ENCODE measurements around the gene SLC52A1.
A peak's percentile ranks its signal among the peaks of the same experiment; 100 is the strongest.

The SLC52A1 gene

GRCh38 chr17:4987767-4988567 lies 47.3 kb downstream of the SLC52A1 start:
- DNase-seq (ENCODE audit: low read depth), result no peak

- peak; percentile 84 for DNase-seq (ENCODE audit: low read depth)
These were observed 48.1 kb downstream of the SLC52A1 start, which contains the start of gene CAMTA2 for GRCh38 chr17:4986951-4987766. Gene CAMTA2, minus strand, starts transcription at chr17:4987675. Its CDS starts 1,453 bp downstream, at chr17:4986222.

- no peak for DNase-seq (ENCODE audit: low read depth)
These were observed 48.8 kb downstream of the SLC52A1 start for GRCh38 chr17:4986403-4986802.
